ENCODE measurements around the gene RET.
"Not testable (repeated sequence)": the region's sequence is repeated elsewhere in the genome, so short reads cannot be mapped to it uniquely, and the experiment has no call there.

RET gene

GRCh38 chr10:43138021-43138756 is 61.3 kb downstream of the RET start, which contains the start of gene CSGALNACT2:
Gene CSGALNACT2, plus strand, starts transcription at chr10:43138445. Its CDS starts 16,705 bp downstream, at chr10:43155150.
- peak; percentile 89 for DNase-seq

- peak; percentile 76 for DNase-seq
Observed at GRCh38 chr10:43138757-43139241, 61.9 kb downstream of the RET start.

- no peak for DNase-seq
Observed at GRCh38 chr10:43141421-43141820, 64.6 kb downstream of the RET start.

GRCh38 chr10:43145311-43145710 is 68.4 kb downstream of the RET start:
- DNase-seq = no peak

- not testable (repeated sequence) for DNase-seq
Observed at GRCh38 chr10:43145936-43146335, 69.1 kb downstream of the RET start.

- DNase-seq = no peak
Observed at GRCh38 chr10:43151371-43151770, 74.5 kb downstream of the RET start.

- no peak for DNase-seq
Observed at GRCh38 chr10:43153901-43154300, 77.0 kb downstream of the RET start.

- no peak for DNase-seq
Observed at GRCh38 chr10:43155221-43155620, 78.4 kb downstream of the RET start.

GRCh38 chr10:43155741-43156140 is 78.9 kb downstream of the RET start:
- no peak for DNase-seq

- no peak for DNase-seq
Observed at GRCh38 chr10:43156590-43157341, 79.9 kb downstream of the RET start.

GRCh38 chr10:43158636-43159035 is 81.8 kb downstream of the RET start:
- DNase-seq = no peak

GRCh38 chr10:43160046-43160920 is 83.4 kb downstream of the RET start:
- peak; percentile 37 for DNase-seq

GRCh38 chr10:43160921-43161255 is 84.0 kb downstream of the RET start:
- no peak for DNase-seq

- DNase-seq = no peak
Observed at GRCh38 chr10:43162604-43163003, 85.7 kb downstream of the RET start.

- peak; percentile 23 for DNase-seq
Observed at GRCh38 chr10:43166207-43166879, 89.5 kb downstream of the RET start.

- DNase-seq = no peak
Observed at GRCh38 chr10:43166880-43167497, 90.1 kb downstream of the RET start.

GRCh38 chr10:43167498-43167889 is 90.6 kb downstream of the RET start:
- no peak for DNase-seq

GRCh38 chr10:43170491-43170890 is 93.6 kb downstream of the RET start:
- DNase-seq = no peak

- peak; percentile 11 for DNase-seq
Observed at GRCh38 chr10:43172645-43173044, 95.8 kb downstream of the RET start.

GRCh38 chr10:43173120-43173519 is 96.3 kb downstream of the RET start:
- no peak for DNase-seq

GRCh38 chr10:43174969-43175368 is 98.1 kb downstream of the RET start:
- no peak for DNase-seq

- DNase-seq = no peak
Observed at GRCh38 chr10:43176271-43176670, 99.4 kb downstream of the RET start.

Data from CD4-positive, alpha-beta T cell treated with Interleukin-4 for 4 hours (primary cell).